ENCODE measurements around the gene PRKCZ.

GRCh38 chr1:2070800-2071530, 20.8 kb downstream of the PRKCZ start:
- TF ChIP-seq CTCF (conservative IDR thresholded peaks at IDR 0.05; ENCODE audit: low read depth, low read length) (no peak), EZH2 (IDR thresholded peaks at IDR 0.05; ENCODE audit: low read length, unreplicated experiment) (no peak), EZH2phosphoT487 (IDR thresholded peaks at IDR 0.05; ENCODE audit: borderline replicate concordance, low read length) (no peak)

All from PC-3 (cell line).